Measurements from ENCODE around the gene SLC38A9.

Gene SLC38A9

DNA sequence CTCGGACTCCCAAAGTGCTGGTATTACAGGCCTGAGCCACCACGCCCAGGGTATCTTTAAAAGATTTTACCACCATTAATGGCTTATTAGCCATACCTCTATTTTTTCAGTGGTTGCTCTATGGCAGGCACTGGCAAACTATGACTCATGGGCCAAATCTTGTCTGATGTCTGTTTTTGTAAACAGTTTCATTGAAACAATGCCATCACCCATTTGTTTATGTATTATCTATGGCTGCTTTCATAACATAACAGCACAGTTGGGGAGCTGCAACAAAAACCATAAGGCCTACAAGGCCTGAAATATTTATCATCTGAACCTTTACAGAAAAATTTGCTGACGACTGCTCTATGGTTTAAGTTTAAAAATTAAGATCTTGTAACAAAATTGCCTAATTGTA, 66.8 kb downstream of the SLC38A9 start:
- no peak for DNase-seq

- no peak for DNase-seq
These were observed 73.7 kb downstream of the SLC38A9 start for GRCh38 chr5:55638455-55638854.

DNA sequence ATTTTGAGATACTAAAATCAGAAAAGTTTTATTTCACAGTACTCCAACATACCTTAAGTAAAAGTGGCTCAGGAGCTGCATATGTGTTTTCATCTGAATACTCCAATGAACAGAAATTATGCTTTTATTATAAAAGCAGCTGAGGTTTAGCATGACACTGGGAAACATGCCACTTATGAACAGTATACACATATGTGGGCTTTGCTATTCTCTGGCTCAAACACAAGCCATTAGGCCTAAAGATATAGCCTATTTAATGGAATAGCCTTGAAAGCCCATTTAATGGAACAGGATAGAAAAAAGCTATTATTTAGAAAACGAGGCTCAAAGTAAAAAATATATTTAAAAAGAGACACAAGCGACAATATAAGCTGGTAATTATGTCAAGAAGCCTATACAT, 74.1 kb downstream of the SLC38A9 start:
- DNase-seq: no peak

DNA sequence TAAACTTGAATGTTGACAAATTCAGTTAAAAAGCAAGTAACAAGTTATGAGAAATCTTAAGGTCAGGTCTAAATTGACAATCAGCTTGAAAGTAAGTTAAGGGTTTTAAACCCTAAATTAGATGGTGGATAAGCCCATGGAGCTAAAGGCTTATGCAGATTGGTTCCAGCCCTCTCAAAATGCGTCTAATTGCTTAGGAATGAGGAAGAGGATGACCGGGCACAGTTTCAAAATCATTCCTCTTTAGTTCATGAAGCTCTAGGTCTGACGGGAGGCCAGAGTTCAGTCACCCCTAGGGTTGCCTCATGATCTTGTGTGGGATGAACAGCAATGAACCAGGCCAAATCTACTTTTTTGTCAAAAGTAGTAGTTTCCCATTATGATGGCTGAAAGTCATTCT, 75.4 kb downstream of the SLC38A9 start:
- no peak for DNase-seq

DNA sequence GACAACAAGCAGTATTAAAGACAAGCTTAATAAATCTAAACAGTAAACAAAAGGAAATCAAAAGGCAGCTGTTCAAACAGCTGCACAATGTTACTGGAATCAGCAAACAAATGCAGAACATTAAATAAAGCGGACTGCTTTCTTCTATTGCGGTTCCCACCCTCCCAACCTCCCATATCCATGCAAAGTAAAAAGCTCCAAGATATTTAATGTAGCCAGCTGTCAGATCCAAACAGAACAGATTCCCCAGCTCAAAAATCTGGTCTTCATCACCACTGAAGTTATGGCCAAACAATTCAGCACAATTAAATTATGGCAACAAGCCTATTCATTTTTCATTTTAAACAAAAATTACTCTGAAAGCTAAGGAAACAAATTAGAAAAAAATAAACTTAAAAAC, 75.9 kb downstream of the SLC38A9 start:
- DNase-seq: peak; percentile 49

GRCh38 chr5:55634866-55635265, 77.3 kb downstream of the SLC38A9 start:
- no peak for DNase-seq

DNA sequence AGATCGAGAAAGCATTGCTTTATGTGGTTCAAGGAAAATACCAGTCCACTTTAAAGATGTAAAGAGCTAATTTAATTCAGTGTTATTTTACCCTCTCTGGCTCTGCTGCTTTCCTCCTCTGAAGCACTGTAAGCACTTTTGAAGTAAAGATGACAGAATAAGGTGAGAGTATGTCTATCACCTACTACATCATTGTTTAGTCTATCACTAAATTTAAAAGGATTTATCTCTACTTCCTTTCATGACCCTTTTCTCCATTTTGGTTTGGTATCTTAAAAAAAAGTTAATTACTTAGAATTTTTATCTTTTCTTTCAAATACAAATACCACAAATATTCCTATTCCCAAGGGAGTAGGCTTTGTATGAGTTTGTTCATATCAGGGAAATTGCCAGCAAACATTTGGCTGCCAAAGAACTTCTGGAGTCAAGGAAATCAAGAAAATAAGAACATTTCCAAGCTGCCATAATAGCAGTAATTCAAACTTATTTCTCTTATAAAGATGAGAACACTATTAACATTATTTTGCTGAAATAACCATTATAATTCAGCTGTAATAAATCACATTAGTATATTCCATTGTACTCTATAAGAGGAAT, 77.8 kb downstream of the SLC38A9 start:
- no peak for DNase-seq

DNA sequence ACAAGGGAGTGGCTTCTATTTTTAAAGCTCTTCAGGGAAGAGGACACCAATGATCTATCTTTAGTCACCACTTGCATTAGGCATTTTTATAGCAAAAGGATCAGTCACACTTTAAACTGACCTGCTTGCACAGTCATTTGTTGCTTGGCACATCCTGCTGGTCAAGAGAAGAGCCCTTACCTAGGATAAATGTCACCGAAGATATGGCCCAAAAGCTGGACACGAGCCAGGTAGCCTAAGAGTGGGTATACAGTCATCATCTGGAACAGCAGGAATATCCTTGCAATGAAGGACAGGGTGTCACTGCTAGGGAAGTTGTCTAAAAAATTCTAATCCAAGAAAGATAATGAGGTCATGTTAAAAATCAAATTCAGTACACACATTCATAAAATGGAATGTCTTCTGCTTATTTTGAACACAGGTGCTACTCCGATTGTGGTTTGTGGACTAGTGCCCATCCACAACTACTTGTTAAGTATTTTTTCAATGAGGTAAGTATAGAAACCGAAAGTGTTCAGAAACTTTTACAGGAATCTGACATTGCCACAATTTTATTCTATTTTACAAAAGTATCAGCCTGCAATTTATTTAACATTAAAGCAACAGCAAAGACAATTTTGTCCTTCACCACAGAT, 78.4 kb downstream of the SLC38A9 start:
- DNase-seq: no peak

- DNase-seq: no peak
These were observed 82.3 kb downstream of the SLC38A9 start for GRCh38 chr5:55629815-55630214.

- DNase-seq: no peak
These were observed 85.3 kb downstream of the SLC38A9 start for GRCh38 chr5:55626790-55627189.

DNA sequence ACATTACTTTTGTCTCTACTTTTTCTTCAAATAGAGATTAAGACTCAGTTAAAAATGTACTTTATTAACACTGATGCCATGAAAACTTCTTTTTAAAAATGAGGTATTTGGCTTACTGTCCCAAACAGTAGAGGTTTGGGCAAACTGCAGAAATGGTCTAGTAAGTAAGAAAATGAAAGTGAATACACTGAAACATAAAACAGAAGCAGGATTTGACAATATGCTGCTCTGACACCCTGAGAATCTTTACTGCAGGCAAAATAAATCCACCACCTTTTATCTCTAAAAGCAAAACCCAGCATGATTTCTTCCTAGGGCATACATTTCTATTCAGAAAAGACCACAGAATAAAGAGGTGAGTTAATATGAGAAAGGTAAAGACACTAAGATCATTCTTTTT, 86.2 kb downstream of the SLC38A9 start:
- DNase-seq: no peak

DNA sequence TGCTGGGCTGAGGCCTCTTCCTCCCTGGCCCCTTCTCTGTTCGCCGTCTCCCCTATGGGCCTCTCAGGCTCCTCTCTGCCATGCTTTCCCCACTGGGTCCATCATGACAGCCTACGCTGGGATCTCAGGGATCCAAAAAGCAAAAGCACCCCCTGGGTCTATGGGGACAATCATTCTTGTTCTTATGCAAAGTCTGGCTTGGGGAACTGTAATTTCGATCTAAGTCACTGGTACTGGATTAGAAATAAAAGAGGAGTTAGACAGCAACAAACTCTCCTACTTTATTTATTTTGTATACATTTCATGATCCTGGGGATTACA, 86.6 kb downstream of the SLC38A9 start:
- no peak for DNase-seq

- no peak for DNase-seq
These were observed 87.1 kb downstream of the SLC38A9 start for GRCh38 chr5:55624841-55625588.

DNA sequence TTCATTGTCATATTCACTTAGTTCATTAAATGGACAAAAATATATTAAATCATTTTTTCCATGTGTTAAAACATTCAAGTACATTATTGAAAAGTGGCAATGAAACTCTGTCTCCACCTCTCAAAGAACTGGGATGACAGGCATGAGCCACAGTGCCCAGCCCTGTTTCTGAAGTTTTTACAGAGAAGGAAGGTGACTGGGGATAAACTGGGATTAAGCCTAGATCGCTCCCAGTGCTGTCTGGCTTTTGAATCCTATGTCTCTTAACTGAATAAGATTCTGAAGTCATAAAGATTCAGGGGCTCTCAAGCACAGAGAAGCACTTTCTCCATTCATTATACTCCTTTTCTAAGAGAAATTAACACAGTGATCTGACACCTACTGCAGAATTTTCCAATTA, 88.3 kb downstream of the SLC38A9 start:
- DNase-seq: no peak

GRCh38 chr5:55622460-55622859, 89.7 kb downstream of the SLC38A9 start:
- DNase-seq: no peak

GRCh38 chr5:55621229-55621628, 90.9 kb downstream of the SLC38A9 start:
- DNase-seq: no peak

DNA sequence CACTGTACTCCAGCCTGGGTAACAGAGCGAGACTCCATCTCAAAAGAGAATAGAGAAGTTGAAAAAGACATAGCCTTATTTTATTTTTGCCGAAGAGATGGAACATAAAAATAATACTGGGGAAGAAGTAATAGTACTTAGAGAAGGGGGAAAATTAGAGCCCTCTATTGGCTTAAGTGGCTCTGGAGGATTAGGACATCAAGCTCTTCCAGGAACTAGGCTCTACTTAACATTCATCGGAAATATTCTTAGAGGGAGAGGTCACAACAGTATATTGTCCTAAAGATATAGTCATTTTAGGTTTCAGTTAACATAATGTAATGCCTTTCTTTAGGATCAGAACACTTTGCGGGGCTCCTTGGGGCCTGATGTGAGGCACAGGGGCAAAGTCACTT, 91.4 kb downstream of the SLC38A9 start:
- DNase-seq: no peak

GRCh38 chr5:55620009-55620765, 91.9 kb downstream of the SLC38A9 start:
- no peak for DNase-seq

DNA sequence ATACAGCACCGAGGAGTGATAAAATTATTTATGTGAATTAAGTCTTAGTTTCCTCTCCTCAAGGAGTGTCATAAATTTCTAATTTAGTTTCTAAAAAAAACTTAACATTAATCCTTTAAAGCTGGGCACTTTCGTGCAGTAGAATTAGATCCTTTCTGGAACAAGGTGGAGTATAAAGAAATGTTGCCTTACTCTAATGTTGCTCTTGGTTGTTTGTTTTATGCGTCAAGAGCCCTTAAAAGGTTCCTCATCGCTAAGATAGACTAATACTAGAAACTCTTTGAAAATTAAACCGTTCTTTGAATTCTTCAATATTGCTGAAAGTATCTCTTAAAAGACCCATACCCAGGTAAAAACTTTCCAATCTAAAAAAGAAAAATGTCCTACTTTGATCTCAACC, 93.8 kb downstream of the SLC38A9 start:
- no peak for DNase-seq

DNA sequence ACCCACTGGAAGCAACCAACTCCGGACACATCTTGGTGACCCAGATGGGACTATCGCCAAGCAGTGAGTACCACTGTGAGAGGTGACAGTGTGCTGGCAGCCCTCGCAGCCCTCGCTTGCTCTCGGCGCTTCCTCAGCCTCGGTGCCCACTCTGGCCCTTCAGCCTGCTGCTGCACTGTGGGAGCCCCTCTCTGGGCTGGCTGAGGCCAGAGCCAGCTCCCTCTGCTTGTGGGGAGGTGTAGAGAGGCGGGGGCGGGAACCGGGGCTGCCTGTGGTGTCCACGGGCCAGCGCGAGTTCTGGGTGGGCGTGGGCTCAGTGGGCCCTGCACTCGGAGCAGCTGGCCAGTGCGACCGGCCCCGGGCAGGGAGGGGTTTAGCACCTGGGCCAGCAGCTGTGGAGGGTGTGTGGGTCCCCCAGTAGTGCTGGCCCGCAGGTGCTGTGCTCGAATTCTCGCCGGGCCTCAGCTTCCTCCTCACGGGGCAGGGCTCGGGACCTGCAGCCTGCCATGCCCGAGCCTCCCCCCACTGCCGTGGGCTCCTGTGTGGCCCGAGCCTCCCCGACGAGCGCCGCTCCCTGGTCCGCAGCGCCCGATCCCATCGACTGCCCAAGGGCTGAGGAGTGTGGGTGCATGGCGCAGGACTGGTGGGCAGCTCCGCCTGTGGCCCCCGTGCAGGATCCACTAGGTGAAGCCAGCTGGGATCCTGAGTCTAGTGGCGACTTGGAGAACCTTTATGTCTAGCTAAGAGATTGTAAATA, 98.8 kb downstream of the SLC38A9 start:
- DNase-seq: no peak

- no peak for DNase-seq
These were observed 101.6 kb downstream of the SLC38A9 start for GRCh38 chr5:55610542-55610941.

DNA sequence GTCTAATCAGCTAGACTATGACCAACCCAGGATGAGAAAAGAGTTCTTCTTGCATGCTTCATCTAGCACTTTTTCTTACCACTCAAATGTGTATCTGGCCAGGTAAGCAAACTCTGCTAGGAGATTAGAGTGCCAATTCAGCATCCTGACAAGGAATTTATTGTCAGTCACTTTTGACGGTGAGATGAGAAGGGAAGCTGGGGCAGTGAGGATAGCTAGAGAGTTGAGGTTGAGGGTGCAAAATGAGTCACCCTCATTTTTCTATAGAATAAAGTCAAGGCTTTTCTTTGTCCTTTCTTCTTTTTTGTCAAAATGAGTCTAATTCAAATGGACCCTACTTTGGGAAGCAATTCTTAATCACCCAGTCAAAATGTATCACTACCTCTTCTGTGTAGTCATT, 102.7 kb downstream of the SLC38A9 start:
- no peak for DNase-seq

Data from DMS153 (cell line).